Measurements from ENCODE around the gene IRF2BPL.
A peak's percentile ranks its signal among the peaks of the same experiment; 100 is the strongest.

IRF2BPL gene

DNA sequence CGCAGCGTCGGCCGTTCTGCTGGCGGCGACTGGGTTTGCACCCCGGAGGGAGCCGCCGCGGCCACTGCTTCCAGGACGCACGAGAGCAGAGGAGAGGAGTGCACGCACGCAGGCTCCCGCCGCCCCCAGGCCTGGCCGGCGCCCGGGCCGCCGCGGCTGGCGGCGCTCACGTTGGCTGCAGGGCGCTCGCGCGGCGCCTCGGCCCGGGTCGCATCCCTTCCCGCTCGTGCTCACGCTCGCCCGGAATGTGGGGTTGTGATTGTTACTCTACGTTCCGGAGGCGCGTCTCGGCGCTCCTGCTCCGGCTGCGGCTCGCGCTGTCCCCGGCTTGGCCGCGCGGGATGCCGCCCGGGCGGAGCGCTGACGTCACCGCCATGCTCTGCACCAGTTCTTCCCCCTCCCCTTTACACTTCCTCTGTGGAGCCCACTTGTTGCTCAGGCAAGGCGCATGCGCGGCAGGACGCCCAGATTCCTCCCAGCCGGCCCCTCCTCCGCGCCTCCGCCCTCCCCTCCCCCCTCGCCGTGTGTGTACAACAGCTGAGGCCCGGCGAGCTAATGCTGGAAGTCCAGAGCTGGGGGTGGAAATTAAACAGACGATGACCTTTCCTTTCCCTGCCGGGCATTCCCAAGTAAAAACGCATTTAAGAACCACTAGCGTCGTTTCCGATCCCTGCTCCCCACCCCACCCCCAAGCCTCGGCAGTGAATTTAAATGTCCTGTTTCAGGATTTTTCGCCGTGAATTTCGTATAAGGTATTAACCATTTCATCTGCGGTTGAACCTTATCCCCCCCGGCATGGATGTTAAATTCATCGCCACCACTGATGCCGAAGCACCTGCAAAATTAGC is at the start of gene IRF2BPL:
TSS of gene IRF2BPL (minus strand) at position 325 of the 848 bp plus-strand sequence. CDS start 916 bp downstream, outside the sequence.
- peak; percentile 82 for DNase-seq

DNA sequence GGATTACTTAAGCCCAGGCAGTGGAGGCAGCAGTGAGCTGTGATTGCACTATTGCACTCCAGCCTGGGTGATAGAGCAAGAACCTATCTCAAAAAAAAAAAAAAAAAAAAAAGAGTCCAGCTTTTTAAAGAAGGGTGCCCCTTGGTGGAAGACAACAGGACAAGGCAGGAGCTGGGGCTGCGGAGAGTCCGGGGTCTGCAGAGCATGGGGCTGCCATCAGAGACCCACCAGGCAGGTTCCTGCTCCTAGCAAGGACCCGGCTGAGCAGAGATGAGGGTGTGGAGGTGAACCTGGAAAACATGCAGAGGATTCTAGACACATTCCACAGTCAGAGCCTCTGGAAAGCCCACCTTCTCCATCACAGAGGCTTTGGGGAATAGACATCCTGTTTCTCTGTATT is 48.5 kb upstream of the IRF2BPL start:
- DNase-seq, result no peak

DNA sequence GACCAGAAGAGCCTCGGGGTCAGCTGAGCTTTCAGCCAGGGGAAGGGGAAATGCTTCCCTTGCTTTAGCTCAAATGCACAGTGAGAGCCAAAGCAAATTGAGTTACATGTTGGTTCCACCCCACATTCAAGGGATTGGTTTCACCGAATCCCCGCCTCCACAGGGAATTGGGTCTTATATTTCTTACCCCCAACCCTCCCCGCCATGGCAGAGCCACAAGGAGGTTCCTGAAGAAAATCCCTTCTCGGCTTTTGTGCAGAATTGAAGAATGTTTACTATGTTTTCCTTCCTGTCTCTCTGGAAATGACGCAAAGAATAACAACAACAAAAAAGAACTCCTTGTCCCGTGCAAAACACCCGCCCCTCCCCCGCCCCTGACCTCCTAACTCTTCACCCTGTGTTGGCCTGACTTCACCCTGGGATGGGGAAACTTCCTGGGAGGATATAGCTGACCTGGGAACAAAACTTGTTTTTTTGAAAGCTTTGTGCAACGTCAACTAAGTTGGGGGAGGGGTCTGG is 47.7 kb upstream of the IRF2BPL start:
- DNase-seq, result no peak

DNA sequence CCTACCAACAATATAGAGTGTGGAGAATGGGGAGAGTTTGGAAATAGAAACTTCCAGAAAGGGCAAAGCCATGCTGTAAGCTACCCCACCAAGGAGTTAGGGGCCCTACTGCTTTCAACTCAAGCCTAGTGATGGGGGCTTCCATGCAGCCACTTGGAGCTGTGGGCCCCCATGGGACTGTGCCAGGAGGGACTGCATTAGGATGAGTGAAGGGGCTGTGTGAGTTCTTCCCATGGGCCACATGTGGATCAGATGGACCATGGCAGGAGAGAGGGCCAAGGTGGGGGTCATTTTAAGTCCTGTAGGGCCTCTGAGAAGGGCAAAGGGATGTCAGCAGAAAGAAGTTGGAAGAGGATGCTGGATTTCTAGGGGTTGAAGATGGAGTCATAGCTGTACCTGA is 46.5 kb upstream of the IRF2BPL start:
- DNase-seq, result no peak

DNA sequence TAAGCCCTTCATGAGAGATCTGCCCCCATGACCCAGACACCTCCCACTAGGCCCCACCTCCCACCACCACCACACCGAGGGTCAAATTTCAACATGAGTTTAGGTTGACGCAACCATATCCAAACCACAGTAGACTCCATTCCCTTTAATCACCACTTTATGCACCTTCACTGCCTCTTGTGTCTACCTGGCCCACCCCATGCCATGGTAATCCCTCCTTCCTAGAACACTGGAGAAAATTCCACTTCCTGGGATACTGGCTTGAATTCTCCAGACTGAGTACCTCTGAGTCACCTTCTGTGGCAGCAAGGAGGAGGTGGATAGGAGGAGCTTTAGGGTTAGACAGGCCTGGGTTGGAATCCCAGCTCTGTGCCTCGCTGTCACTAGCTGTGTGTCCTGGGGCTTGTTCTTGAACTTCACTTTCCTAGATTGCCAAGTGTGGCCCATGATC is 43.5 kb upstream of the IRF2BPL start:
- DNase-seq, result no peak

DNA sequence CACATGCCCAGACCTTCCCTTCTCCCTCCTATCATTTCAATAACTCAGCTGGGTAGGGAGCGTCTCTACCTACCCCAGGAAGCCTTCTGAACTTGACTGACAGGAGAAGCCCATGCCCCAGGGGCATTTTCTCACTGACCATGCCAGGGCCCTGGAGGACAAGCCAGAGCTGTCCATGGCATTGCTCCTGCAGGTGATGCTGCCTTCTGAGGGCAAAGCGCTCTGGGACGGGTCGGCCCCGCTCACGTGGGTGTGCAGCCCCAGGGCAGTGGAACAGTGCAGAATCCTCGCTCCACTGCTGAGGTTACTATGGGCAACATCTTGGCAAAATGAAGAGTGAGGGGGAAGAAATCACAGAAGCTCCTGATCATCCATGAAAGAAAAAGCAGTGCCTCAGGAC is 41.0 kb upstream of the IRF2BPL start:
- no peak for DNase-seq

DNA sequence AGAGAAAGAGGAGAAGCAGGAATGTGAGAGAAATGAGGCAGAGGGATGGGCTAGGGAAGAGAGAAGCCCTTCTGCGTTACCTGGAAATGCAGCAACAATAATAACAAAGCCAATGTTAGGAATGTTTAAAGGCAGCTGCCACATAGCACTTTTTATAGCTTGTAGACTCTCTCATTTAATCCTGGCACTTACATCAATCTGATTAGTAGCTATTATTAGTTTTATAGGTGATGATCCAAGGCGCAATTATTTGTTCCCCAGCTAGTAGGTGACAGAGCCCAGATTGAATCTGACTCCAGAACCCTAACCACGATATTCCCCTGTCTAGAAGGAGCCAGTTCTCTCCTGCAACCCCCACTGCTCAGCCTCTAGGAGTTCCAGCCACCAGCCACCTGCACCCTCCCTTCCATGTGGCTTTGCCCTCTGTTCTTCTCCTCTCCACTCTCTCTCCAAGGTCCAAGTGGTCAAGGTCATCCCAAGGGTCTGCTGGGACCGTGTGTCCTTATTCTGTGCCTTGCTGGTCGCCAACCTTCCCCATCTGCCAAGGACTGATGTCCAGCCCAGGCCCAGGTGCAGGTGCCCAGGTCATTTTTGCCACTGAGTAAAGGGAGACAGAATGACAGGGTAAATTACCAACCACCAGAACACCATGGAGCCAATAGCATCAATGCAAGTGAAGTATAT is 40.2 kb upstream of the IRF2BPL start:
- DNase-seq, result no peak

DNA sequence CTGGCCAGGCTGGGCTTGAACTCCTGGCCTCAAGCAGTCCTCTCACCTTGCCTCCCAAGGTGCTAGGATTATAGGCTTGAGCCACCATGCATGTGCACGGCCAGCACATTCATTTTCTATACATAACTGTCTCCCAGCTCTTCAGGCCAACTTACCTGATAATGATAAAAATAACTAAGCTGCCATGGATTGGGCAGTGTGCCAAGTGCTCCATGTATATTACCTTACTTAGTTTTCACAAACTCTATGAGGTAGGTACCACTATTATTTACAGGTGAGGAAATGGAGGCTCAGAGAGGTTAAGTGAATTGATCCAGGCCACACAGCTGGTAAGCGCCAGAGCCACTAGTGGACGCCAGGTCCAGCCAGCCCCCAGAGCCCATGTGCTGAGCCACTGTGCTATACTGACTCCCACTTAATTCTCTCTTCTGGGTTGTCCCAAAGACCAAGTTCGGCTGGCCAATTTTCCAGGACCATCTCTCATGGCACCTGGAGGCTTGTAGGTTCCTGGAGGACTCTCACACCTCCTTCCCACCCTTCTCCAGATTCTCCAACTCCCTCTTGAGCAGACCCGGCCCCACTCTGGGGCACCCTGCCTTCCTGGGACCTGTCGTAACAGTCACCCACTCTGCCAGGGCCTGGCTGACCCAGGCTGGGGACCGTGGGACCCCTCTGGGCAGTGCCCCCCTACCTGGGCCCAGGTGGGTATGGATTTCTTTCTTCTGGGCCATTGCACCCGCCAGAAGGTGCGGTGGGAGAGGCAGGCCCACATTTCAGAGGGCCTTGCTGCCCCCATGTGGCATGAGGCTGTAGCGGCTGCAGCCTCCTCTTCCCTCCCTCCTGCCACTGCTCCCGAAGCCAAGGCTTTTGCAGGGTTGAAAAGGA is 39.4 kb upstream of the IRF2BPL start:
- no peak for DNase-seq

DNA sequence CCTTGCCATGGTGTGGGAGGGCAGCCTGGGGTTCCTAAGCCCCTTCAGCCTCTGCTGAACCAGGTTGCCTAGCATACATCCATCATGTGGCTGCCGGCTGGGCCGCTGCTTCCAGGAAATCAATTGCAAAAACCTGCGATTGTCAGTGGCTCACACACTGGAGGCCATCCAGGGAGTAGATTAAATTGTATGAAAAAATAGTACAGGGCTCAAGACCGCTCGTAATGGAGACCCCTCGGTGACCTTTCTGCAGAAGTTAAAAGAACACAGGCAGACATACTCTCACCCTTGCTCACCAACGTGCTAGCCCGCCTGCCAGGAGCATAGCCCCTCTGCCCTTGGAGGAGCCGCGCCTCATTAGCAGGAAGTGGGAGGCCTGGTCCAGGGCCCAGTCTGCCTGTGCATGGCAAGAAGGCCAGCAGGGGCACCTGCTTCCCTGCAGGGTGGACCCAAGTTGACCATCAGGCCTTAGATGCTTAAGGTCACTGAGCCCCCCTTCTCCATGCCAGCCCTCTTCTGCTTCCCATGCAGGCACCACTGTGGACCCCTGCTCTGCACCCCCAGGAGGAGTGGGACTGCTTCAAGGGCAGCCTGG is 38.2 kb upstream of the IRF2BPL start:
- DNase-seq, result no peak

DNA sequence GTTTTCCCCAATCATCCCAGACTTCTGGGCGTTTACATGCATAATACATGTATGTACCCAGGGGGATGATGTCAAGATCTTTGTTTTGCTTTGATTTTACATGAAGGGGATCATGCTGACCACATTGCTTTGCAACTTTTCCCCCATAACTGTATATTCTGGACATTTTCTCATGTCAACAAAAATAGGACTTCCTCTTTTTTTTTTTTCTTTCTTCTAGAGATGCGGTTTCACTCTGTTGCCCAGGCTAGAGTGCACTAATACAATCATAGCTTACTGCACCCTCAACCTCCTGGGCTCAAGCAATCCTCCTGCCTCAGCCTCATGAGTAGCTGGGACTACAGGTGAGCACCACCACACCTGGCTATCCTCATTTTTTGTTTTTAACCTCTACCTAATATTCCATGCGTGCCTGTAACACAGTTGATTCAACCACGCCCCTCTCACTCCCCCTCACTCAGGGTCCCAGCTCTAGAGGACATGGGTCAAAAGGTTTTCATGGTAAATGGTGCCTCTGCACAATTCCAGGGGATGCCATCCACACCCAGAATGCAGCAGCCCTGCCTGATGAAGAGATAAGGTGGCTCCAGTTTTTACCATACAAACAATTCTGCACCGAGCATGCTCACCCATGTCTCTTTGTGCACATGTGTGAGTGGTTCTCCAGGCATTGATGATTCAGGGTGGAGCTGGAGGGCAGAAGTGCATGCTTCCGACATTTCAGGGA is 37.5 kb upstream of the IRF2BPL start:
- DNase-seq, result no peak

DNA sequence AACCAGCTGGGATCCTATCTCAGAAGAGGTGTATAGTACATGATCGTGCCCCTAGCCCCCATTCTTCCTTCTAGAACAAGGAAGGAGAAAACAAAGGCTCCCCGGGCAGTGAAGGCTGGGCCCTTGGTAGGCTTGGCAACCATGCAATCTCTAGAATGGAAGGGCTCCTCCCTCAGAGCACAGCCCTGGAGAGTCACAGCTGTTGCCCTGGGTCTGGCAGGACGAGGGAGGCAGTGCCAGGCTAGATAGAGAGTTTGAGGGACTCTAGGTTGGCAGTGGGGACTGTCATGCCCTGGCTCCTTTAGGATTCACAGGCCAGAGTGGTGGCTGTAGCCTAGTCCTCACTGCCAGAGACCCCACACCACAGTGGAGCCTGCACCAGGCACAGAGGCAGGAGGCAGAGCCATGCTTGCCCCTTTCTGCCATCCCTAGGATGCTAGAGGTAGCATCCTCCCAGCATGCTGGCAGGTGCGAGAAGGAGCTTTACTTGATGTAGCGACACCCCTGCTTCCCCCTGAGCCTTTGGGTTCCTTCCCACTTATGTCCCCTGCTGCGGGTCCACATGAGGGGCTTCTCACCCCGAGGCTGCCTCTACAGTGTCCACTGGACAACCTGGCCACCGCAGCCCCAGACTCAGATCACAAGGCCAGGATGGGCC is 36.1 kb upstream of the IRF2BPL start:
- DNase-seq, result no peak

DNA sequence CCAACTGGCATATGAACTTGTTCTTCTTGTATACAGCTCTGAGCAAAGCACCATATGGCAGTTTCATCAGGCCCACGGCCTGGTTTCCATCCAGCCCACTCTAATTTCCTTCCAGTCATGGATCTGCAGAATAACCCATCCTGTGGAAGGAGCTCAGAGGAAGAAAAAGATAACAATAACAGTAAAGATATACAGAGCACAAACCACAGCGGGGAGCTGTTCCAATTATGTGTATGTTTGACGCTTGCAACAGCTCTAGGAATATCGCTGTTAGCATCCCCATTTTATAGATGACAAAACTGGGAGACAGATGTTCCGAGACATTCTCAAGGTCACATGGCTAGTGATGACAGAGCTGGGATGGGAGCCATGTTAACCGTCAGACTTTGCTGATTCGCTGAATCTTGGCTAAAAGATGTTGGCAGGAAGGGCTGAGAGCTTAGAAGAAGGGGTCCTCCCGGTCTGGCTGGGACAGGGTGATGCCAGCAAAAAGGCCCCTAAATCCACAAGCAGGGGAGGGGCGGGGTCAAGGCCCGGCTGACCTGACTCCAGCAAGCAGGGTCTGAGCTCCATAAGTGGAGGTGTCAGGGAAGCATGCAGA is 35.2 kb upstream of the IRF2BPL start:
- DNase-seq, result no peak

DNA sequence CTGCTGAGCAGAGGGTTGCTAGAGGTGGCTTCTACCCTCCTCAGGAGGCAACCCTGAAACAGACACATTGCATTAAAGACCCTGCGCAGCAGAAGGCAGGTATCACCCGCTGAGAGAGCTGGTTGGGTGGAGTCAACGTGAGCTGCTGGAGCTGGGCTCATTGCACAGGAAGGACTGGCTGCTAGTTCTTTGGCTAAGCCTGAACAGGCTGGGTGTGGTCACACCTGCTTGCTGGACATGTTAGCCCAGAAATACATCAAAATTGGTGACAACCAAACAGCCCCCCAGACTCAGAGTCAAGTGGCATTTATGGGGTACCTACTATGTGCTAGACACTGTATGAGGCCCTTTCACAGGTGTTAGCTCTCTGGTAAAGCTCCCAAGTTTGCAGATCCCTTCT is 33.8 kb upstream of the IRF2BPL start:
- DNase-seq, result no peak

DNA sequence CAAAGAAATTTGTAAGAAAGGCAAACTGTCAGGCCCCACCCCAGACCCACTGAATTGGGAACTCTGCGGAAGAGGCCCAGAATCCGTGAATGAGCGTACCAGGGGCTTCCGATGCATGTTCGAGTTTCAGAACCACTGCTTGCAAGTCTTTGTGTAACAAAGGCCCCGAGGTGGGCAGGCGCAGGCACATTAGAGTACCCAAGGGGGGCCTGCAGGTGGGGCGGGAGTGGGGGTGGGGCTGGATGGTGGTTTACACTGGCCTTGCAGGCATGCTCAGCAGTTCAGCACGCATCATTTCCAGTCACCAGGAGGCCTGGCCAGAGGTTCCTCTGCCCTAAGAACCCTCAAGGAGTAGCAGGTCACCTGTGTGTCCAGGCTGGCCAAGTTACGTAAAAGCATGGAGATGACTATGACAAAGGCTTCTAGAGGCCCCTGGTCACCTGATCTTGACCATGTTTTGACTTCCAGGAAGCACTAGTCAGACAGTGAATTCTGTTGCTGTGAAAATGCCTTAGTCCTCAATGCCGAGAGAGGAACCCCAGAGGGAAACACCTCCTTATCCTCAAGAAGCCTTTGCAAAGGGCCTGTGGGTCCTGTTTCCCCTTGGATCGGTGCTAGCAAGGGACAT is 33.2 kb upstream of the IRF2BPL start:
- no peak for DNase-seq

DNA sequence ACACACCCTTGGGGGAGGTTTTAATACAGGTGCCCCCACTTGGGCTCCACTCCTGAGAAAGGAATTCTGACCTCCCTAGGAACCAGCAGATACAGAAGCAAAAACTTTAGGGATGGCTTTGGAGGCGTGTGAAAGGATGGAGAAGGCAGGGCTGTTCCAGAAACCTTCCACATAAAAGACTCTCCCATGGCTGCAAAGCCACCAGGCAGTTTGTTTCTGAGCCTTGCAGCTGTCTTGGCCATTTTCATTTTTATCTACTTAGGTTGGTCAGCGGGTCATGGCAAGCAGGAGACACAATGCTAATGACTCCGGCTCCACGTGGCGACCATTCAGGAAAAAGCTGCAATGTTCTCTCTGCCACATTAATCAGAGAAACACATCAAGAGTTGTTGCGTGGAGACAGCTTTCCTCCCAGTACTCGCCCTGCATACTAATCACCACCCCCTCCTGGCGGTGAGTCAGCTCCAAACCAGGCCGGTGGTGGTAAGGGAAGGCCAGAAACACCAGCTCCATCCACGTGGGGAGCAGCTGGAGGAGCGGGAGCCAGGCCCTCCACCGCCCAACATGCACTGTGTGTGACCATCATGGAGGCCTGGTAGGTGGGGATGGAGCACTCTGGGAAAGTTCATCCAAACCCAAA is 30.9 kb upstream of the IRF2BPL start:
- DNase-seq, result no peak

DNA sequence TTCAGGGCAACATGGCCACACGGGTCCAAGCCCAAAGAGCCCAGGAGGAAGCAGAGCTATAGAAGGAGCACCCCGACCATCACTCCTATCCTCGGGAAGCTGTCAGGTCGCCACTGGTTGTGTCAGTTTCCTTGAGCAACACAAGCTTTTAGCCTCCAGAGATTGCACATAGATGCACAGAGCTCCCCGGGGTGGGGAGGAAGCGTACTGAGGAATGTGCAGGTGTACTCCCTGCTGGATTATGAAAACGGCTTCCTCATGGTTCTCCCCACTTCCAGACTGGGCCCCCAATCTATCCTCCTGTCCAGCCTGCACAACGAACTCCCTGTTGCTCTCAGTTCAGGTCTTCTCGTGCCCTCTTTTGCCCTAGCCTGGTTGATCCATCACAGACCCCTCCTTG is 30.3 kb upstream of the IRF2BPL start:
- DNase-seq, result no peak

DNA sequence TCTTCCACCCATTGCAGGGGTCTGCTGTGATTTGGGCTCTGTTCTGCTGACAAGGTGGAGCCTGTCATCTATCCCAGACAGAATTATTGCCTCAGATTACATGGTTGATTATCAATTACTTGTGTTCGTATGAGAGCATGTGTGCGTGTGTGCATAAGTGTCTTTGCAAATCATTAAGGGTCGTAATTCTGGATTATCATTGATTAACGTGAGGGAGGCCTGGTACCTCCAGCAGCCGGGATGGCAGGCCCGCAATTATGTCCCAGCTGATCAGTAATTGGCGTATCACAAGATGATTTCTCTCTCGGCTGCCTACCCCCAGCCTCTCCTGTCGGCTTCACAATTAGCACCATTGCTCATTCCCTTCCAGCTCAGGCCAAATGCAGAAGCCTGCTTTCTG is 29.6 kb upstream of the IRF2BPL start:
- no peak for DNase-seq

DNA sequence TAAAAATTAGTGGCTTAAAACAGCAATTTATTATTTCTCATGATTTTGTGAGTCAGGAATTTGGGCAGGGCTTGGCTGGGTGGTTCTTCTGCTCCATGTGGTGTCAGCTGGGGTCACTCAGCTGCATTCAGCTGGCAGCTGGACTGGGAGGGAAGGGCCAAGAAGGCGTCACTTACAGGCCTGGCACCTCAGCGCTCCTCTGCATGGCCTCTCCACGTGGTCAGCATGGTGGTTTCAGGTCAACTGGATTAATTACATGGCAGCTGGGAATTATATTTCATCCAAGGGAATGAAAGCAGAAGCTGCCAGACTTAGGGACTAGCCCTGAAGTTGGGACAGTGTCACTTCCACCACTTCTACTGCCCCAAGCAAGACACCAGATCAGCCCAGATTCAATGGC is 27.5 kb upstream of the IRF2BPL start:
- DNase-seq, result no peak

DNA sequence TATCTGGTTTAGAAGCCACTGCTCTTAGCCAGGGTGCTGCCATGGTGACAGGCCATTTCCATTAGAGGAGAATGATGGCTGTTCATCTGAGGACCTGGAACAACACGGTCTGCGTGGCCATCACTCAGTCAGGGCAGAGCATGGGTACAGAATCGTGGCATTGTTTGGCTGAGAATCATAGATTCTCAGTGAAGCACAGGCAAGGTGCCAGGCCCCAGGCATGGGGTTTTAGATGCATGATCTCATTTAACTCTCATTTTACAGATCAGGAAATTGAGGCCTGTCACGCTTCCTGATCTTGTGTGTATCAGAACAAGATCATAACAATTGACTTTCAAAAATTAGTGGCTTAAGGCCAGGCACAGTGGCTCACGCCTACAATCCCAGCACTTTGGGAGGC is 26.8 kb upstream of the IRF2BPL start:
- no peak for DNase-seq

Measured in cortex of kidney (tissue), 1 donor.